Suprapubic skin (tissue), 4 donors: ENCODE data around the gene MYO18A. TPM values are rescaled to one million over a fixed set of nuclear protein-coding genes. Genes with fewer than 3 reads are reported as not detected.

Experiments
- DNase-seq, 2 donors: peaks; one replicate each; pipeline ENCODE4 v3.0.0-alpha.2; 2019; ENCODE audit warnings: low spot score in 2 of 2
- H3K27ac ChIP-seq: fragments of 200-600 bp; sonication (generic); one replicate; pipeline ENCODE4 v1.5.1; 2019
- H3K27me3 ChIP-seq: fragments of 200-600 bp; sonication (generic); one replicate; pipeline ENCODE4 v1.5.1; 2019
- H3K36me3 ChIP-seq: fragments of 200-600 bp; sonication (generic); one replicate; pipeline ENCODE4 v1.5.1; 2019
- H3K4me1 ChIP-seq: fragments of 200-600 bp; sonication (generic); one replicate; pipeline ENCODE4 v1.5.1; 2019
- H3K4me3 ChIP-seq: fragments of 200-600 bp; sonication (generic); one replicate; pipeline ENCODE4 v1.5.1; 2019; ENCODE audit warnings: mild to moderate bottlenecking
- H3K9me3 ChIP-seq: fragments of 200-600 bp; sonication (generic); one replicate; pipeline ENCODE4 v1.5.1; 2019
- EP300 ChIP-seq: sonication (generic); formaldehyde crosslinking; IDR thresholded peaks from one replicate; pipeline ENCODE4 v1.6.1; 2017; ENCODE audit warnings: antibody characterized with exemption
- POLR2A ChIP-seq, 2 donors: fragments of 450-650 bp; IDR thresholded peaks; one replicate each; pipeline ENCODE4 v1.6.1; 2017; ENCODE audit warnings: antibody characterized with exemption in 2 of 2, mild to moderate bottlenecking in 2 of 2, moderate library complexity in 2 of 2
- POLR2AphosphoS5 ChIP-seq, 3 donors: sonication (generic); formaldehyde crosslinking; IDR thresholded peaks; one replicate each; pipeline ENCODE4 v1.6.1; 2017; ENCODE audit warnings: antibody characterized with exemption in 3 of 3
- WGBS: methylation state at CpG from one replicate; pipeline ENCODE4 v1.1.5; 2018; 5-methylcytosine and 5-hydroxymethylcytosine counted together
- total RNA-seq, 4 donors: library from RNA; depleted of rRNA; stranded (reverse); fragments of >200 nt; gene quantifications; one replicate each; pipeline ENCODE4 v1.1.0, GENCODE V29; 2016
- TF ChIP-seq, protein P1 (sequence below), 2 donors: fragments of 200-600 bp in 1 of 2; fragments of 450-650 bp in 1 of 2; sonication (generic) in 1 of 2; IDR thresholded peaks; one replicate each; pipeline ENCODE4 v1.5.1; 2016 to 2019; ENCODE audit warnings: antibody characterized with exemption in 2 of 2, mild to moderate bottlenecking in 1 of 2, moderate library complexity in 1 of 2

Gene MYO18A
- total RNA-seq, 4 donors from 2014 or later = 87.6 to 253 (median 106) TPM

DNA sequence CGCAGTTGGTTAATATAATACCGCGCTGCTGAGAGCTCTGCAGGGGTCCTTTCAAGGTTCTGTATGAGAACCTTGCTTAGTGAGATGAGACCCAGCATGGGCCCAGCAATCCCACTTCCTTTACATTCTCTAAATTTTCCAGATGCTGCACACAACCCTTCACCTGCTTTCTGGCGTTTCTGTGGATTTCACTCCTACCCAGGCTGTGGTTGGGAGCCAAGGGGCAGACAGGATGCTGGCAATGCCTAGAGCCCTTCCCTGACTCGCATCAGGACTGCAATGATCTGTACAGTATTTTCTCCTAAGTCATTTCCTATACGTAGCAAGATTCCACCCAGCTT lies 147.4 kb downstream of the MYO18A start:
- peaks cover 66% of the 10 kb centered on the region for H3K27me3 ChIP-seq
- WGBS = 31% methylated on average over 5 of the region's 6 CpGs

DNA sequence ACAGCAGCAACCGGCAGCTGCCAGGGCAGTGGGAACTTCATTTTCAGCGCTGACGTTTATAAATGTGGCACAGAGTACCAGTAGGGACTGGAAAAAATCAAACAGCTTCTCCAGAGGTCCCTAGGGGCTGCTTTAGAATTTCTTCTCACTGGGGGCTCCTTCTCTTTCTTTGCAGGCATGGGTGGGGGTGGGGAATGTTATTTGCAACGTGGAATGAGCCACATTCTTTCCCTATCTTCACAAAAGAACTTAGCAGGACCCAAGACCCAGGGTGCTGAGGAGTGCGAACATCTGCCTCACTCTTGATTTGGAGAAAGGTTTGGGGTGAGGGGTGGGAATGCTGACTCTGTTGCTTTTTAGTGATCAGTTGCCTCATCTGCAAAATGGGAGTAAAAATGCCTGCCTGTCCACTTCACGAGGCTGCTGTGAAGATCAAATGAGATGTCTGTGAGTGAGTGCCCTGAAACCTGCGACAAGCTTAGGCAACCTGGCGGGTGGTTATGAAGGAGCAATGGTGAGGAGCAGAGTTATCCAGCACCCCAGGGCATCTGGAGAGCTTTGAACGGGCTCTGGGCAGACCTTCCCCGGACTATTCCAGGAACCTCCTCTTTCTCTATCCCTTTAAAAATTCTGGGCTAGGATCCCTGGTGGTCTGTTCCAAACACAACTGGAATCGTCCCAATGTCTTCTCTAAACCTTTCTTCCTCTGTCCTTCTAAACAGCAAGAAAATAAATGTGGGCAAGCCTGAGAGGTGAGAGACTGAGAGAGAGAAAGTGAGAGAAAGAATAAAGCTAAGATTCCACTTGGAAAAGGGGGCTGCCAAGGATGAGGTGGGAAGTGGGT lies 148.0 kb downstream of the MYO18A start:
- H3K4me3 ChIP-seq = no peak overlapping the region
- no peak for DNase-seq
- H3K36me3 ChIP-seq = no peaks in the 10 kb centered on the region
- H3K27me3 ChIP-seq = peaks cover 67% of the 10 kb centered on the region
- TF ChIP-seq POLR2AphosphoS5 (IDR thresholded peaks at IDR 0.05) (no peak), EP300 (no peak), POLR2A (IDR thresholded peaks at IDR 0.05) (no peak)
- TF ChIP-seq, protein P1, sequence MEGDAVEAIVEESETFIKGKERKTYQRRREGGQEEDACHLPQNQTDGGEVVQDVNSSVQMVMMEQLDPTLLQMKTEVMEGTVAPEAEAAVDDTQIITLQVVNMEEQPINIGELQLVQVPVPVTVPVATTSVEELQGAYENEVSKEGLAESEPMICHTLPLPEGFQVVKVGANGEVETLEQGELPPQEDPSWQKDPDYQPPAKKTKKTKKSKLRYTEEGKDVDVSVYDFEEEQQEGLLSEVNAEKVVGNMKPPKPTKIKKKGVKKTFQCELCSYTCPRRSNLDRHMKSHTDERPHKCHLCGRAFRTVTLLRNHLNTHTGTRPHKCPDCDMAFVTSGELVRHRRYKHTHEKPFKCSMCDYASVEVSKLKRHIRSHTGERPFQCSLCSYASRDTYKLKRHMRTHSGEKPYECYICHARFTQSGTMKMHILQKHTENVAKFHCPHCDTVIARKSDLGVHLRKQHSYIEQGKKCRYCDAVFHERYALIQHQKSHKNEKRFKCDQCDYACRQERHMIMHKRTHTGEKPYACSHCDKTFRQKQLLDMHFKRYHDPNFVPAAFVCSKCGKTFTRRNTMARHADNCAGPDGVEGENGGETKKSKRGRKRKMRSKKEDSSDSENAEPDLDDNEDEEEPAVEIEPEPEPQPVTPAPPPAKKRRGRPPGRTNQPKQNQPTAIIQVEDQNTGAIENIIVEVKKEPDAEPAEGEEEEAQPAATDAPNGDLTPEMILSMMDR (IDR thresholded peaks at IDR 0.05) = no peak
- no peaks in the 10 kb centered on the region for H3K9me3 ChIP-seq
- 32% methylated on average over 11 of the region's 11 CpGs for WGBS
- H3K27ac ChIP-seq = no peak overlapping the region
- H3K4me1 ChIP-seq = no peaks in the 10 kb centered on the region

More for the DNA sequence above, 147.4 kb downstream of the MYO18A start:
- Histone ChIP-seq H3K9me3 (no peaks in the 10 kb centered on the region), H3K36me3 (no peaks in the 10 kb centered on the region), H3K27ac (no peak overlapping the region), H3K4me1 (no peaks in the 10 kb centered on the region), H3K4me3 (no peak overlapping the region)
- no peak for TF ChIP-seq EP300
- no peak for TF ChIP-seq POLR2AphosphoS5 (IDR thresholded peaks at IDR 0.05)
- TF ChIP-seq, protein P1 (IDR thresholded peaks at IDR 0.05) = no peak
- TF ChIP-seq POLR2A (IDR thresholded peaks at IDR 0.05) = no peak
- no peak for DNase-seq

DNA sequence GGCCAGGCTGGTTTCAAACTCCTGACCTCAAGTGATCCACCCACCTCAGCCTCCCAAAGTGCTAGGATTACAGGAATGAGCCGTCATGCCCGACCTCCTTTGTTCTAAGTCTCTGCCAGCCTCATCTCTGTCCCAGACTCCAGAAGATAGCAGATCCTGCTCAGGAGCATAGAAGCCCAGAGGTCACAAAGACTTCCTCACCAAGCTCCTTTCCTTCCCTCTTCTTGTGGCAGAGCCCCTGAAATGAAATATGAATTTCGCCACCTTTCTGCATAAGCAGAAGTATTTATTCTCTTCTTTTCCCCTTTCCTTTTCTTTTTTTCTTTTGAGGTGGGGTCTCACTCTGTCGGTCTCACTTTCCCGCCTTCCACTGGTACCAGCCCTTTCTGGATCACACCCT lies 148.7 kb downstream of the MYO18A start:
- no peaks in the 10 kb centered on the region for H3K36me3 ChIP-seq
- WGBS = 66% methylated on average over 5 of the region's 5 CpGs
- no peak for DNase-seq

DNA sequence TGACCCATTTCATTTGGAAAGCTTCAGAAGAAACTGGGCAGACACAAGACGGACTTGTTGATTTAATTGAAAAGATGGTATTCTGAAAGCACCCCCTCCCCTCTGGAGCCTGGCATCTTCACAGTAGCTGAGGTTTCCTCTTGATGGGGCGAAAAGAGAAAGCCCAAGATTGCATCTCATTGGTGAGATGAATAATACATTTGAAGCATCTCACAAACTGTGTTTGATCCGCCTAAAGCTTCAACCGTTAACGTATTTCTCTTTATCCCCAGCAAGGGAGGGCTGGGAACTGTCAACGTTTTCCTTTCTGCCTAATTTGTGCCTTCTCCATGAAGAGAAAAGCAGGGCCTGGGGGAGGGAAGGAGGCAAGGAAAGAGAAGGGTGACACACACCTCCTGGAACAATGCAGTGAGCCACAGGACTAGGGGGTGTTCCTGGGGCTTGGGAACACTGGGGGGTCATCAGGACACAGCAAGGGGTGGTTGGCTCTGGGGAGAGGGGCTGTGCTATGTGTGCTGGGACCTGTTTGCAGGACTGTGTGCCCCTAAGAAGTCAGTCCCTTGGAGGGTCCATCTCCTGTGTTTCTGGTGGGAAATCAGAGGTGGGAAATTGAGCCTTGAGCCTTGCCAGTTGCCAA lies 155.8 kb downstream of the MYO18A start:
- Histone ChIP-seq H3K27ac (no peak overlapping the region), H3K36me3 (no peaks in the 10 kb centered on the region), H3K27me3 (peaks cover 61% of the 10 kb centered on the region), H3K4me1 (peaks cover 6% of the 10 kb centered on the region), H3K4me3 (no peak overlapping the region), H3K9me3 (no peaks in the 10 kb centered on the region)
- TF ChIP-seq, protein P1 (IDR thresholded peaks at IDR 0.05) = no peak
- TF ChIP-seq EP300 (no peak), POLR2AphosphoS5 (IDR thresholded peaks at IDR 0.05) (no peak), POLR2A (IDR thresholded peaks at IDR 0.05) (no peak)
- no peak for DNase-seq
- 57% methylated on average over 6 of the region's 6 CpGs for WGBS

More for the DNA sequence above, 148.7 kb downstream of the MYO18A start:
- H3K9me3 ChIP-seq = no peaks in the 10 kb centered on the region
- TF ChIP-seq, protein P1 (IDR thresholded peaks at IDR 0.05) = no peak
- no peak for TF ChIP-seq EP300
- TF ChIP-seq POLR2AphosphoS5 (IDR thresholded peaks at IDR 0.05) = no peak
- TF ChIP-seq POLR2A (IDR thresholded peaks at IDR 0.05) = no peak
- no peaks in the 10 kb centered on the region for H3K4me1 ChIP-seq
- no peak overlapping the region for H3K27ac ChIP-seq
- no peak overlapping the region for H3K4me3 ChIP-seq
- H3K27me3 ChIP-seq = peaks cover 72% of the 10 kb centered on the region

DNA sequence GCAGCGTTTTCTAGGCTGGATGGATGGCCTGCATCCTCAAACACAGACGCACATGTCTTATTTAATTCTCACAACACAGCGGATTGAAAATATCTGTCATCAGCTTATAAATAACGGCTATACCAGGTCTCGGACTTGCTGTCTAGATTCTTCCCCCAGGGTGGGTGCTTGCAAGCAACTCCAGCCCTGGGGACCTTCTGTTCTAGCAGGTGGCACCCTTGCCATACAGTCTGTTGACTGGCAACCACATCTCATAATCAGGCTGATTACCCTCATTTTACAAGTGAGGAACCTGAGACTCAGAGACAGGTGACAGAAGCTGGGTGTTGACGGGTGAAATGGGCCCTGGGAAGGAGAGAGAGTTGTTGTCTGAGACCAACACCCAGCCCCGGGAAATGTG lies 158.1 kb downstream of the MYO18A start:
- no peak for DNase-seq
- WGBS = 91% methylated on average over 7 of the region's 7 CpGs
- H3K27ac ChIP-seq = no peak overlapping the region
- no peak overlapping the region for H3K4me3 ChIP-seq
- no peaks in the 10 kb centered on the region for H3K36me3 ChIP-seq
- H3K4me1 ChIP-seq = peaks cover 6% of the 10 kb centered on the region
- TF ChIP-seq, protein P1 (IDR thresholded peaks at IDR 0.05) = no peak
- TF ChIP-seq POLR2AphosphoS5 (IDR thresholded peaks at IDR 0.05) (no peak), POLR2A (IDR thresholded peaks at IDR 0.05) (no peak), EP300 (no peak)
- no peaks in the 10 kb centered on the region for H3K9me3 ChIP-seq
- peaks cover 68% of the 10 kb centered on the region for H3K27me3 ChIP-seq
